GM13977 (cell line): ENCODE results near the gene FOCAD.
"Not testable (repeated sequence)": the region's sequence is repeated elsewhere in the genome, so short reads cannot be mapped to it uniquely, and the experiment has no call there.

Experiments used
- DNase-seq: peaks from one replicate; pipeline ENCODE4 v3.0.0; 2012; ENCODE audit warnings: low spot score
- CTCF ChIP-seq: IDR thresholded peaks from 2 replicates; pipeline ENCODE4 v1.5.1; 2012; ENCODE audit warnings: mild to moderate bottlenecking, control low read depth; ENCODE audit not compliant: insufficient read depth; ENCODE audit errors: extremely low read depth, missing control alignments
- in situ Hi-C: fragments of 300-500 bp; cut with MboI; formaldehyde crosslinking; loops from one replicate; pipeline ENCODE4 v1.12.0; 2022; ENCODE audit warnings: low sequenced_read_pairs, low pct_unique_long_range_greater_than_20kb, mixed read lengths, inconsistent platforms; ENCODE audit not compliant: unreplicated experiment

Gene FOCAD

GRCh38 chr9:20945269-20945668, 261.2 kb downstream of the FOCAD start:
- in situ Hi-C loops: loop anchor here (10.0 to 25.0 kb wide), 2 partner anchors 583 to 1020 kb away; no protein-coding TSS in a partner anchor
- DNase-seq: no peak
- no peak for TF ChIP-seq CTCF

DNA sequence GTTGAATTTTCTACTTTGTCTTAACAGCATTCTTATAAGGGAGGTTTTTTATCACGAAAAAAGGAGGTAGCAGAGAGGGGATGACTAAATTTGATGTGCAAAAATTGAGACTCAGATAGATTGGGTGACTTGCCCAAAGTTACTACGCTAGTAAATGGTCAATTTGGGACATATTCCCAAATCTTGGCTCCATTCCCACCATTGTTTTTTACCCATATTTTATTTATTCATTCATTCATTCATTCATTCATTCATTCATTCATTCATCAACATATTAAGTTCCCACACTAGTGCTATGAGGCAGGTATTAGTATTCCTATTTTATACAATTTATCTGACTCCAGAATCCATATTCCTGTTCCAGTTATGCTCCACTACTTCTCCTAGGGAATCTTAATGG, 261.8 kb downstream of the FOCAD start:
- no peak for DNase-seq
- in situ Hi-C loops: loop anchor here (10.0 to 25.0 kb wide), 2 partner anchors 584 to 1021 kb away; no protein-coding TSS in a partner anchor
- no peak for TF ChIP-seq CTCF

GRCh38 chr9:20948703-20949102, 264.6 kb downstream of the FOCAD start:
- no peak for TF ChIP-seq CTCF
- in situ Hi-C loops: loop anchor here (10.0 to 25.0 kb wide), 2 partner anchors 586 to 1024 kb away; no protein-coding TSS in a partner anchor
- DNase-seq: no peak

DNA sequence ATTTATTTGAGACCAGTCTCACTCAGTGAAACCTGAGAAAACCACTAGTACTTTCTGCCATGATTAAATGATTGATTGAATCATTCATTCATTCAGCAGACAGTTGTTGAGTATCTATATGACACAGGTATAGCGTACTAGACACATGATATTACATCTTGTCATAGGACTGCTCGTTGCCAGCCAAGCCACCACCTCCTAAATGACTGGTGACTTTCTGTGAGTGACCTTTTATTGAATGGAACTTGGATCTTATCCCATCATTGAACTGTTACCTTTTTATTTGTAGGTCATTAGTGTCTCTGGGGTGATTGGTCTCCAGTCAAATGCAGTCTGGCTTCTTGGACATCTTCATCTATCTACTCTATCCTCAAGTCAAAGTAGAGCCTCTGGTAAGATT, 266.6 kb downstream of the FOCAD start:
- no peak for TF ChIP-seq CTCF
- DNase-seq: no peak
- in situ Hi-C loops: no loop called here

DNA sequence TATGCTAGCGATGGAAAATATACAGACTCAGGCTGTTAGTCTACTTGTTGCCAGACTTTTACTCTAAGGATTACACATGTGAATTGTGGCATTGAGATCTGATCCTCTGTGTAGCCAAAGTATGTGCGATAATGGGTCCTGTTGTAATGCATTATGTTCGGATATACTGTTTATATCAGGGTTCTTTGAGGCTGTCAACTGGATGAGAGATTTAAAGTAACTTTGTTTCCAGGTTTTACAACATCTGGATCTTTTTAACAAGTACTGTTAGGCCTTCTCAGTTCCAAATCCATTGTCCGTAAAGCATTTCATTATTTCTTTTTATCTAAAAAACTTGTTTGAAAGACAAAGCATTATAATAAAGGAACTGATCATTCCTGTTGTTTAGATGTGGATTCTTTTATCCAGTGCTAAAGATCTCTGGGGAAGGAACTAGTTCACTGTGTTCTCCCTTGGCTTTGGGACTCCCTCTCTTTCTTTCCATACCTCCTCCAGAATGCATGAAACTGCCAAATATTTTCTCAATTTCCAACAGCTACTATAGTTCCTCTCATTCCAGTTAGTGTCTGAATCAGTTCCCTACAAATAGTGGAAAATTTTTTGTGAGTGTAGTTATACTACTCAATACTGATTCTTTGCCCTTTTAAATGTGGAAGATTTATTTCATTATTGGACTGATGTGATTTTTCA, 278.6 kb downstream of the FOCAD start:
- in situ Hi-C loops: no loop called here
- DNase-seq: no peak
- no peak for TF ChIP-seq CTCF

DNA sequence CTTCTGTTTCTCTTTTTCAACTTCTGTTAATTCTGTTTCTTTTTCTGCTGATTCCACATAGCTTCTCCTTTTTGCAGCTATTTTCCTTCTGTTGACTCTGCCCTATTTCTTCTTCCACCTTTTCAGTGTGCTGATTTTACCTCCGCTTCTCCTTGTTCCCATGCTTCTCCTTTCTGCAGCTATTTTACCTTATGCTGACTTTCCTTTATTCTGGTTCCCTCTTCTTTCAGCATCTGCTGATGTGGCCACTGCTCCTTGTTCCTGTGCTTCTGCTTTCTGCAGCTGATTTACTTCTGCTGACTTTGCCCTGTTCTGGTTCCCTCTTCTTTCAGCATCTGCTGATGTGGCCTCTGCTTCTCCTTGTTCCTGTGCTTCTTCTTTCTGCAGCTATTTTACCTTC, 288.6 kb downstream of the FOCAD start:
- no peak for TF ChIP-seq CTCF
- no peak for DNase-seq
- in situ Hi-C loops: no loop called here

GRCh38 chr9:20973246-20973947, 289.3 kb downstream of the FOCAD start:
- DNase-seq, in situ Hi-C loops: not testable (repeated sequence)

DNA sequence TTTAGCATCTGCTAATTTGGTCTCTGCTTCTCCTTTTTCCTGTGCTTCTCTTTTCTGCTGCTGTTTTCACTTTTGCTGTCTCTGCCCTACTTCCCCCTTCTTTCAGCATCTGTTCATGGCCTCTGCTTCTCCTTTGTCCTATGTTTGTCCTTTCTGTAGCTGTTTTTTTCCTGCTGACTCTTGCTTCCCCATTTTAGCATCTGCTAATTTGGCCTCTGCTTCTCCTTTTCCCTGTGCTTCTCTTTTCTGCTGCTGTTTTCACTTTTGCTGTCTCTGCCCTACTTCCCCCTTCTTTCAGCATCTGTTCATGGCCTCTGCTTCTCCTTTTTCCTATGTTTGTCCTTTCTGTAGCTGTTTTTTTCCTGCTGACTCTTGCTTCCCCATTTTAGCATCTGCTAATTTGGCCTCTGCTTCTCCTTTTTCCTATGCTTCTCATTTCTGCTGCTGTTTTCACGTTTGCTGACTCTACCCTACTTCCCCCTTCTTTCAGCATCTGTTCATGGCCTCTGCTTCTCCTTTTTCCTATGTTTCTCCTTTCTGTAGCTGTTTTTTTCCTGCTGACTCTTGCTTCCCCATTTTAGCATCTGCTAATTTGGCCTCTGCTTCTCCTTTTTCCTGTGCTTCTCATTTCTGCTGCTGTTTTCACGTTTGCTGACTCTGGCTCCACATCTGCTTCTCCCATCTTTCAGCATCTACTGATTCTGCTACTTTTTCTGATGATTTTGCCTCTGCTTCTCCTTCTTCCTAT, 290.3 kb downstream of the FOCAD start:
- DNase-seq, in situ Hi-C loops: not testable (repeated sequence)
